WTC11 (cell line): Measurements from ENCODE around the gene PFKFB4. TPM values are rescaled to one million over a fixed set of nuclear protein-coding genes. Genes with fewer than 3 reads are reported as not detected.

Source experiments
- ATAC-seq: fragments of 200-7000 bp; cut with Tn5 transposase; 2 replicates; pipeline ENCODE4 v1.10.0; 2021; ENCODE audit warnings: mild to moderate bottlenecking, moderate library complexity
- CTCF ChIA-PET: fragments of 300-600 bp; sonication (Branson Sonifier 250); formaldehyde crosslinking; loops from one replicate; lab custom pipeline; 2021; ENCODE audit warnings: antibody characterized with exemption; lab: Charles Lee
- POLR2A ChIA-PET: fragments of 350-600 bp; sonication (Branson Sonifier 250); formaldehyde crosslinking; loops from one replicate; lab custom pipeline; 2021; ENCODE audit warnings: antibody characterized with exemption; lab: Charles Lee
- DNase-seq: peaks from one replicate; pipeline ENCODE4 v3.0.0; 2021; ENCODE audit warnings: low spot score
- H3K27ac Mint-ChIP-seq: 2 replicates; pipeline ENCODE4 v1.8.0; 2021; ENCODE audit warnings: mixed read lengths
- H3K27me3 Mint-ChIP-seq: 2 replicates; pipeline ENCODE4 v1.8.0; 2021; ENCODE audit warnings: low read depth, mild to moderate bottlenecking, moderate library complexity, mixed read lengths
- H3K36me3 Mint-ChIP-seq: 2 replicates; pipeline ENCODE4 v1.8.0; 2021; ENCODE audit warnings: mixed read lengths
- H3K4me1 Mint-ChIP-seq: 2 replicates; pipeline ENCODE4 v1.8.0; 2022; ENCODE audit warnings: mixed read lengths
- H3K4me3 Mint-ChIP-seq: 2 replicates; pipeline ENCODE4 v1.8.0; 2021; ENCODE audit warnings: mild to moderate bottlenecking, moderate library complexity, mixed read lengths
- H3K9me3 Mint-ChIP-seq: 2 replicates; pipeline ENCODE4 v1.8.0; 2021; ENCODE audit warnings: mixed read lengths
- ATF6 ChIP-seq: sonication (generic); formaldehyde crosslinking; IDR thresholded peaks from 2 replicates; pipeline ENCODE4 v1.8.1; 2023; ENCODE audit warnings: mild to moderate bottlenecking, missing genetic modification reagents
- ERG ChIP-seq: fragments of 250-450 bp; sonication (Bioruptor Pico); IDR thresholded peaks from 2 replicates; pipeline ENCODE4 v1.8.0; 2021; ENCODE audit warnings: mild to moderate bottlenecking
- FOXK1 ChIP-seq: sonication (generic); formaldehyde crosslinking; IDR thresholded peaks from 2 replicates; pipeline ENCODE4 v1.8.0; 2022; ENCODE audit warnings: mild to moderate bottlenecking, moderate library complexity, missing genetic modification reagents
- GABPB1 ChIP-seq: sonication (generic); formaldehyde crosslinking; IDR thresholded peaks from 2 replicates; pipeline ENCODE4 v1.8.1; 2023; ENCODE audit warnings: mild to moderate bottlenecking, missing genetic modification reagents
- MYBL2 ChIP-seq: sonication (generic); formaldehyde crosslinking; IDR thresholded peaks from 2 replicates; pipeline ENCODE4 v1.8.1; 2023; ENCODE audit warnings: mild to moderate bottlenecking, moderate library complexity, missing genetic modification reagents
- NR3C1 ChIP-seq: sonication (generic); formaldehyde crosslinking; conservative IDR thresholded peaks from 2 replicates; pipeline ENCODE4 v1.8.1; 2023; ENCODE audit warnings: low read depth, mild to moderate bottlenecking, missing genetic modification reagents
- SMAD3 ChIP-seq: sonication (generic); formaldehyde crosslinking; IDR thresholded peaks from 2 replicates; pipeline ENCODE4 v1.8.0; 2022; ENCODE audit warnings: missing genetic modification reagents, mild to moderate bottlenecking, borderline replicate concordance
- SMAD4 ChIP-seq: sonication (generic); formaldehyde crosslinking; IDR thresholded peaks from 2 replicates; pipeline ENCODE4 v1.8.0; 2022; ENCODE audit warnings: mild to moderate bottlenecking, missing genetic modification reagents
- TEAD1 ChIP-seq: sonication (generic); formaldehyde crosslinking; IDR thresholded peaks from 2 replicates; pipeline ENCODE4 v1.8.0; 2022; ENCODE audit warnings: mild to moderate bottlenecking, missing genetic modification reagents
- TP53 ChIP-seq: sonication (generic); formaldehyde crosslinking; IDR thresholded peaks from 2 replicates; pipeline ENCODE4 v1.8.1; 2023; ENCODE audit warnings: mild to moderate bottlenecking, missing genetic modification reagents
- ZMAT4 ChIP-seq: fragments of 250-450 bp; sonication (Bioruptor Pico); IDR thresholded peaks from 2 replicates; pipeline ENCODE4 v1.9.0; 2021; ENCODE audit warnings: mild to moderate bottlenecking
- ZNF219 ChIP-seq: sonication (generic); formaldehyde crosslinking; IDR thresholded peaks from 2 replicates; pipeline ENCODE4 v1.8.0; 2023; ENCODE audit warnings: missing genetic modification reagents, mild to moderate bottlenecking, borderline replicate concordance
- ZNF281 ChIP-seq: sonication (generic); formaldehyde crosslinking; IDR thresholded peaks from 2 replicates; pipeline ENCODE4 v1.8.0; 2023; ENCODE audit warnings: mild to moderate bottlenecking, missing genetic modification reagents
- ZNF396 ChIP-seq: fragments of 250-450 bp; sonication (Bioruptor Pico); IDR thresholded peaks from 2 replicates; pipeline ENCODE4 v1.8.0; 2021; ENCODE audit warnings: mild to moderate bottlenecking, moderate library complexity, borderline replicate concordance
- ZNF512 ChIP-seq: sonication (generic); formaldehyde crosslinking; IDR thresholded peaks from 2 replicates; pipeline ENCODE4 v1.8.1; 2022; ENCODE audit warnings: missing genetic modification reagents, borderline replicate concordance
- ZNF532 ChIP-seq: fragments of 250-450 bp; sonication (Bioruptor Pico); IDR thresholded peaks from 2 replicates; pipeline ENCODE4 v1.9.0; 2021; ENCODE audit warnings: mild to moderate bottlenecking, borderline replicate concordance
- ZNF671 ChIP-seq: fragments of 250-450 bp; sonication (Bioruptor Pico); IDR thresholded peaks from 2 replicates; pipeline ENCODE4 v1.8.0; 2021; ENCODE audit warnings: mild to moderate bottlenecking
- total RNA-seq: library from RNA; stranded (reverse); gene quantifications from 3 replicates; pipeline ENCODE4 v1.2.3, GENCODE V29; 2021

The PFKFB4 gene
- total RNA-seq, 1 experiment from 2014 or later, result 18.0 TPM

- ATAC-seq, result no peak
- Mint-ChIP-seq H3K4me3 (no peak overlapping the region), H3K27ac (no peak overlapping the region), H3K9me3 (no peaks in the 10 kb centered on the region), H3K4me1 (no peaks in the 10 kb centered on the region), H3K36me3 (peaks cover 19% of the 10 kb centered on the region), H3K27me3 (no peaks in the 10 kb centered on the region)
- ChIA-PET CTCF (interaction anchor here (1.5 to 2.2 kb wide), 2 partner anchors 12 to 83 kb away, joined by 5 to 6 read pairs; no protein-coding TSS in a partner anchor), POLR2A (no interaction called here)
- no peak for TF ChIP-seq TP53 (CRISPR knock-in tag)
- no peak for TF ChIP-seq SMAD3 (CRISPR knock-in tag)
- TF ChIP-seq NR3C1 (CRISPR knock-in tag), result no peak
- TF ChIP-seq ZMAT4, result no peak
- no peak for TF ChIP-seq ZNF512
- TF ChIP-seq GABPB1 (CRISPR knock-in tag), result no peak
- TF ChIP-seq ZNF671 (CRISPR knock-in tag), result no peak
- no peak for TF ChIP-seq SMAD4 (CRISPR knock-in tag)
- no peak for TF ChIP-seq TEAD1 (CRISPR knock-in tag)
- TF ChIP-seq ZNF281 (CRISPR knock-in tag), result no peak
- TF ChIP-seq ZNF396 (CRISPR knock-in tag), result no peak
- TF ChIP-seq ATF6, result no peak
- no peak for TF ChIP-seq ERG (CRISPR knock-in tag)
- no peak for TF ChIP-seq MYBL2 (CRISPR knock-in tag)
- TF ChIP-seq FOXK1 (CRISPR knock-in tag), result no peak
- TF ChIP-seq ZNF219 (CRISPR knock-in tag), result no peak
- TF ChIP-seq ZNF532, result no peak
- no peak for DNase-seq
These were observed 37.3 kb downstream of the PFKFB4 start for GRCh38 chr3:48519277-48519643.
